SU-DHL-6 (cell line): ENCODE data around the gene MPO.

ENCODE experiments used
- H2AFZ ChIP-seq: fragments of 200-600 bp; sonication (generic); 2 replicates; pipeline ENCODE4 v1.6.1; 2014; ENCODE audit warnings: low read depth, mild to moderate bottlenecking, moderate library complexity, mixed read lengths, antibody characterized with exemption, low read length; ENCODE audit not compliant: severe bottlenecking
- H3F3A ChIP-seq: fragments of 200-600 bp; shearing (Covaris generic); 2 replicates; pipeline ENCODE4 v1.6.0; 2016; ENCODE audit warnings: antibody characterized with exemption, mild to moderate bottlenecking; ENCODE audit not compliant: insufficient read depth
- H3K27ac ChIP-seq: fragments of 200-600 bp; sonication (generic); 2 replicates; pipeline ENCODE4 v1.5.1; 2016; ENCODE audit warnings: low read depth, mild to moderate bottlenecking, low read length, moderate library complexity, mixed read lengths
- H3K27me3 ChIP-seq: fragments of 200-600 bp; sonication (generic), shearing (Covaris generic); 2 replicates; pipeline ENCODE4 v1.6.0; 2014; ENCODE audit warnings: mild to moderate bottlenecking, low read length
- H3K36me3 ChIP-seq: fragments of 200-600 bp; sonication (generic); 2 replicates; pipeline ENCODE4 v1.6.1; 2014; ENCODE audit warnings: mild to moderate bottlenecking, low read length, mixed read lengths
- H3K4me2 ChIP-seq: fragments of 300-600, 200-600 bp; shearing (Covaris generic), sonication (generic); 2 replicates; pipeline ENCODE4 v1.6.0; 2014; ENCODE audit warnings: low read length, low read depth, mild to moderate bottlenecking; ENCODE audit not compliant: poor library complexity, severe bottlenecking
- H3K4me3 ChIP-seq: fragments of 200-600 bp; sonication (generic); 2 replicates; pipeline ENCODE4 v1.5.1; 2014; ENCODE audit warnings: antibody characterized with exemption, low read length, mild to moderate bottlenecking, mixed read lengths; ENCODE audit not compliant: insufficient read depth, poor library complexity, severe bottlenecking
- H3K79me2 ChIP-seq: fragments of 200-600 bp; sonication (generic); 2 replicates; pipeline ENCODE4 v1.6.1; 2014; ENCODE audit warnings: mild to moderate bottlenecking, low read length, moderate library complexity; ENCODE audit not compliant: insufficient read depth
- H3K9ac ChIP-seq: fragments of 200-600 bp; sonication (generic); 2 replicates; pipeline ENCODE4 v1.7.0; 2014; ENCODE audit warnings: mild to moderate bottlenecking, low read length
- H3K9me2 ChIP-seq: fragments of 200-600 bp; sonication (generic); replicated peaks from 2 replicates; pipeline ENCODE4 v1.6.1; 2014; ENCODE audit warnings: low read length; ENCODE audit not compliant: insufficient read depth
- H3K9me3 ChIP-seq: fragments of 200-600 bp; sonication (generic); 2 replicates; pipeline ENCODE4 v1.6.1; 2014; ENCODE audit warnings: low read length, mixed read lengths; ENCODE audit not compliant: insufficient read depth
- H4K20me1 ChIP-seq: fragments of 200-600 bp; sonication (generic); 2 replicates; pipeline ENCODE4 v1.6.1; 2014; ENCODE audit warnings: low read depth, mild to moderate bottlenecking, antibody characterized with exemption, low read length, moderate library complexity, mixed read lengths
- CTCF ChIP-seq: fragments of 200-600 bp; sonication (generic); IDR thresholded peaks from one replicate; pipeline ENCODE4 v1.5.1; 2017; ENCODE audit warnings: antibody characterized with exemption, mild to moderate bottlenecking, low read length, moderate library complexity; ENCODE audit not compliant: insufficient read depth, poor library complexity, severe bottlenecking
- EZH2phosphoT487 ChIP-seq: fragments of 200-600 bp; sonication (generic), shearing (Covaris generic); conservative IDR thresholded peaks from 2 replicates; pipeline ENCODE4 v1.6.1; 2018; ENCODE audit warnings: mild to moderate bottlenecking, antibody characterized with exemption, low read length, moderate library complexity, mixed read lengths

The MPO gene

GRCh38 chr17:58277802-58278595 lies 2.7 kb downstream of the MPO start:
- Histone ChIP-seq H3K27me3 (no peaks in the 10 kb centered on the region), H2AFZ (no peak overlapping the region), H3K9me3 (no peaks in the 10 kb centered on the region), H4K20me1 (no peaks in the 10 kb centered on the region), H3K4me2 (no peak overlapping the region), H3K79me2 (no peaks in the 10 kb centered on the region), H3K4me3 (no peak overlapping the region), H3K9ac (no peak overlapping the region), H3K9me2 (no peaks in the 10 kb centered on the region), H3K27ac (no peak overlapping the region), H3F3A (no peaks in the 10 kb centered on the region), H3K36me3 (no peaks in the 10 kb centered on the region)
- TF ChIP-seq CTCF (no peak), EZH2phosphoT487 (no peak)

- TF ChIP-seq CTCF (peak; percentile 46), EZH2phosphoT487 (no peak)
- no peaks in the 10 kb centered on the region for H3K9me2 ChIP-seq
- no peak overlapping the region for H3K4me3 ChIP-seq
- no peaks in the 10 kb centered on the region for H3K79me2 ChIP-seq
- H4K20me1 ChIP-seq = no peaks in the 10 kb centered on the region
- no peak overlapping the region for H3K27ac ChIP-seq
- H3K4me2 ChIP-seq = no peak overlapping the region
- no peak overlapping the region for H3K9ac ChIP-seq
- H2AFZ ChIP-seq = no peak overlapping the region
- H3K27me3 ChIP-seq = no peaks in the 10 kb centered on the region
- H3K36me3 ChIP-seq = no peaks in the 10 kb centered on the region
- no peaks in the 10 kb centered on the region for H3F3A ChIP-seq
- no peaks in the 10 kb centered on the region for H3K9me3 ChIP-seq
These were observed 3.5 kb downstream of the MPO start for GRCh38 chr17:58277107-58277801.

DNA sequence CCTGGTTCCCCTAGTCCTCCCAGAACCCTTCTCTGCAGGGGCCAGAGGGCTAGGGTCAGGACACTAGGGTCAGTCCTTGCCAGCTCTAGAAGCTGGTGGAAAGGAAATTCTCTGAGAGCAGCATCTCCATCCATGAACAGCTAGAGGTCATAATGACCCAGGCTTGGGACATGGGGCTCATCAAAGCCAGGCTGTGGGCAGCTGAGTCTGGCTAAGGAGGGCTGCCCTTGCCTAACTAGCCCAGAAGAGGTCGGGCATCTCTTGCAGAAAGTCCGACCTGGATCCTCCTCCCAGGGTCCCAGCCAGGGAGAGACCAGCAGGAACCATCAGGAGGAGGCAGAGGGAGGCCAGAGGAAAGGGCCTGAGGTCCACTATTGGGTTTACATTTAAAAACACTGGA lies 4.3 kb downstream of the MPO start:
- no peaks in the 10 kb centered on the region for H3K9me3 ChIP-seq
- H3K27me3 ChIP-seq = no peaks in the 10 kb centered on the region
- H3F3A ChIP-seq = no peaks in the 10 kb centered on the region
- no peaks in the 10 kb centered on the region for H3K36me3 ChIP-seq
- H3K9me2 ChIP-seq = no peaks in the 10 kb centered on the region
- H3K79me2 ChIP-seq = no peaks in the 10 kb centered on the region
- no peak overlapping the region for H3K27ac ChIP-seq
- H2AFZ ChIP-seq = no peak overlapping the region
- no peak for TF ChIP-seq CTCF
- TF ChIP-seq EZH2phosphoT487 = no peak
- no peak overlapping the region for H3K4me2 ChIP-seq
- H3K4me3 ChIP-seq = no peak overlapping the region
- no peaks in the 10 kb centered on the region for H4K20me1 ChIP-seq
- H3K9ac ChIP-seq = no peak overlapping the region
